Stimulated activated naive CD8-positive, alpha-beta T cell treated with anti-CD3 and anti-CD28 coated beads, Interleukin-15, Interleukin-2, amounts not matched to agents 100 ng/mL and 50 ng/mL, for 24 hours (primary cell): ENCODE data around the gene LURAP1L.

Experiments
- H3K27ac Mint-ChIP-seq: one replicate; pipeline ENCODE4 v1.8.0; 2021; ENCODE audit warnings: mild to moderate bottlenecking, mixed read lengths
- H3K27me3 Mint-ChIP-seq: one replicate; pipeline ENCODE4 v1.8.0; 2021; ENCODE audit warnings: mixed read lengths
- H3K36me3 Mint-ChIP-seq: one replicate; pipeline ENCODE4 v1.8.0; 2021; ENCODE audit warnings: low read depth, mixed read lengths
- H3K4me1 Mint-ChIP-seq: one replicate; pipeline ENCODE4 v1.8.0; 2021; ENCODE audit warnings: low read depth, mixed read lengths
- H3K4me3 Mint-ChIP-seq: one replicate; pipeline ENCODE4 v1.8.0; 2021; ENCODE audit warnings: mild to moderate bottlenecking, mixed read lengths
- H3K9me3 Mint-ChIP-seq: one replicate; pipeline ENCODE4 v1.8.0; 2021; ENCODE audit warnings: mixed read lengths

Gene LURAP1L

DNA sequence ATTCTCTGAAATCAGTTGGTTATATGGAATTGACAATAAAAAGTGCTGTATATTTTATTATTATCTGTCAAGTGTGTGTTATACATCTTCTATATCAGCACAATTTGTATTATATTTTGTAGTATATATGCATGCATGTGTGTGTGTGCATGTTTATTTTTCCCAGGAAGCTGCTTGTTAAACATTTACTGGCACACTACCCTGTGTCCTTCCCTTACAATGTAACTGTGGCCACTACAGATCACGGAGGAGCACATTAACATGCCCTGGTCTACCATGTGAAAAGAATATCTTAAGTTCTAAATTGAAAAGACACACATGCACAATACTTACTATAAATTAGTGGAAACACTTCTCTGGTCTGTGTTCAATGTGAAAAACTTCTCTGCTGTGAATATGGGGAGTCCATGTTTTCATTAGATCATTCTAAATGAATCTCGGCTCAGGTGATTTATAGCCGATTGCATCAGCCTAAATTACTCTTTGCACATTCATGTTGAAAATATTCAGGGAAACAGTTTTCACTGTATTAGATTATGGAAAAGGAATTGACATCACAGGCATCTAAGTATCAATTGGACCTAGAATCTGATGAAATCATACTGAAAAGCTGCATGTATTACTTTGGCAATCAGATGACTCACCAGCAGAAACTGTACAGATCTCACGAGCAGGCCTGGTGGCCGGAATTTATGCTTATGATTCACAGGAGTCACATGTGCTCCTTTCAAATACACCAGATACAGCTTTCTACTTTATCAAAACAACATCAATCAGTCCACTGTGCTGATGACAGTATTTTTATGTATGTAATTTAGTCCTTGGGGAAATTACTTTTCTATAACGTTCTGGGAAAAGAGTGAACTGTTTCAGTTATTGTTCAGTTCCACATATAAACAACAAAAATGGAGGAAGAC lies 39.4 kb downstream of the LURAP1L start:
- peaks cover 6% of the 10 kb centered on the region for H3K9me3 Mint-ChIP-seq

DNA sequence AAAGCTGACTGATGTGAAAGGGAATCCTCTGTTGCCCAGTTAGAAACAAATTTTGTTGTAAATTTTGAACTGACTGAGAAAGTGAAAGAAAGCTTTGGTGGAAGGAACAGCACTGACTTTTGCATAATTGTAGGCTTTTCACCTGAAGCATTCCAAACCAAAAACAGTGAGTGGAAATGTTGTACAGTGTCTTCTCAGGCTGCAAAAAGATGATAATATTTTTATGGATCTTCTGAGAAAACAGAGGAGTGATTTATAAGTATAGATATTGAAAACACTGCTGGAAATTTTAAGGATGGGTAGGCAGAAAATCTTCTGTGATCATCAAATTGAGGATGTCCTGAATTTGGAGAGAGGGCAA lies 40.0 kb downstream of the LURAP1L start:
- Mint-ChIP-seq H3K27ac (no peak overlapping the region), H3K9me3 (peaks cover 3% of the 10 kb centered on the region), H3K27me3 (no peaks in the 10 kb centered on the region), H3K36me3 (no peaks in the 10 kb centered on the region), H3K4me3 (no peak overlapping the region), H3K4me1 (no peaks in the 10 kb centered on the region)

More for the DNA sequence above, 39.4 kb downstream of the LURAP1L start:
- no peaks in the 10 kb centered on the region for H3K4me1 Mint-ChIP-seq
- H3K4me3 Mint-ChIP-seq, result no peak overlapping the region
- no peak overlapping the region for H3K27ac Mint-ChIP-seq
- H3K36me3 Mint-ChIP-seq, result no peaks in the 10 kb centered on the region
- H3K27me3 Mint-ChIP-seq, result no peaks in the 10 kb centered on the region

DNA sequence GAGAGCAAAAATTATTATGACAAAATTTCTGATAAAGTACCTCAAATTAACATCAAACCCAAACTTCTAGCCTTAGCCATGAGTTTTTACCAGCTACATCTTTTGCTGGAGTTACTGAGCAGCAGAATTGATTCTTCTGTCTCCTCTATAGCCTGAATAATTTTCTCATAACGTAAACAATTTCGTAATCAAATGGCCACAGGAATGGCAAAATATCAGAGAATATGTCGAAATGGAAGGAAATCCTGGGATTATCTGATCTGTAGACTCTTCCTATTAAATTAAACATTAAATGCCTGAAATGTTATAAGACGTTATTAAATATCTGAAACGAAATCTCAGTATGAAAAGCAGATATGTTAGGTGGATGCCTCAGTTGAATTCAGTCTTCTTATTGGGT lies 41.1 kb downstream of the LURAP1L start:
- H3K4me1 Mint-ChIP-seq, result no peaks in the 10 kb centered on the region
- peaks cover 3% of the 10 kb centered on the region for H3K9me3 Mint-ChIP-seq
- no peaks in the 10 kb centered on the region for H3K27me3 Mint-ChIP-seq
- no peak overlapping the region for H3K4me3 Mint-ChIP-seq
- H3K36me3 Mint-ChIP-seq, result no peaks in the 10 kb centered on the region
- no peak overlapping the region for H3K27ac Mint-ChIP-seq

DNA sequence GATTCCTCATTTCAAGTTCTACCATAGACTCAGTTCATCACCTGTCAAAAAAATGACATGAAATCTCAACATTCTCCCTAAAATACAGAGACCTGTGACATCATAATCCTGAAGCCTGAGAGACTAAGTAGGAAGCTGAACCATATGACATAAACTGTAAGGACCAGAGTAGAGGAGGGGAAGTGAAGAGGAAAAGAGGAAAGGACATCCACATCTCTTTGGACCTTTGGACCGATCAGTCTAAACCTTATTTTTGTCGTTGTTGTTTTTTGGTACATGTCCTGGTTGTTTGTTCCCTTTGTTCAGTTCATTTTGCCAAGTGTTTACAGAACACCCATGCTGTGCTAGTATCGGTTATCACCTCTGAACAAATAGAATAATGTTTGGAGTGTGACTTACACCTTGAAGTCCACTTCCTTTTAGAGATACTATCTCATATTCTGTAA lies 41.9 kb downstream of the LURAP1L start:
- Mint-ChIP-seq H3K4me3 (no peak overlapping the region), H3K27ac (no peak overlapping the region), H3K4me1 (no peaks in the 10 kb centered on the region)

DNA sequence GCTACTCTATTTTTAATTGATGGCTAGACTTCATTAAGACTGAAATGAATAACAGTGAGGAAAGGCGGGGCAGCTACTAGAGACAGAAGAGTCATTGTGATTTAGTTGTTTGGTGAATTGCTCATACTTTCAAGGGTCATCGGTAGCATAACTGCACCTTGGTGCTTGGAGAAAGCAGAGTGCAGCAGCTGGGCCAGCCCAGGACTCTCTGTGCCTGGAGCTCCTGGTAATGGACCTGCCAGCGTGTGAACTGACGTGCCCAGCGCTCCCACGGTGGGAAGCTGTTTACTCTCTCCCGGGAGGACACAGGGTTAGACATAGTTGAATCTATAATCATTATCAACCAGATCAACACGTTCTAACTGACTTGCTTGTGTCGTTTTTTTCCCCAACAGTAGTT lies 42.9 kb downstream of the LURAP1L start:
- no peaks in the 10 kb centered on the region for H3K36me3 Mint-ChIP-seq
- H3K27ac Mint-ChIP-seq, result no peak overlapping the region
- H3K9me3 Mint-ChIP-seq, result peaks cover 3% of the 10 kb centered on the region
- no peak overlapping the region for H3K4me3 Mint-ChIP-seq
- no peaks in the 10 kb centered on the region for H3K27me3 Mint-ChIP-seq
- H3K4me1 Mint-ChIP-seq, result no peaks in the 10 kb centered on the region

More for the DNA sequence above, 41.9 kb downstream of the LURAP1L start:
- Mint-ChIP-seq H3K27me3 (no peaks in the 10 kb centered on the region), H3K36me3 (no peaks in the 10 kb centered on the region), H3K9me3 (peaks cover 3% of the 10 kb centered on the region)

DNA sequence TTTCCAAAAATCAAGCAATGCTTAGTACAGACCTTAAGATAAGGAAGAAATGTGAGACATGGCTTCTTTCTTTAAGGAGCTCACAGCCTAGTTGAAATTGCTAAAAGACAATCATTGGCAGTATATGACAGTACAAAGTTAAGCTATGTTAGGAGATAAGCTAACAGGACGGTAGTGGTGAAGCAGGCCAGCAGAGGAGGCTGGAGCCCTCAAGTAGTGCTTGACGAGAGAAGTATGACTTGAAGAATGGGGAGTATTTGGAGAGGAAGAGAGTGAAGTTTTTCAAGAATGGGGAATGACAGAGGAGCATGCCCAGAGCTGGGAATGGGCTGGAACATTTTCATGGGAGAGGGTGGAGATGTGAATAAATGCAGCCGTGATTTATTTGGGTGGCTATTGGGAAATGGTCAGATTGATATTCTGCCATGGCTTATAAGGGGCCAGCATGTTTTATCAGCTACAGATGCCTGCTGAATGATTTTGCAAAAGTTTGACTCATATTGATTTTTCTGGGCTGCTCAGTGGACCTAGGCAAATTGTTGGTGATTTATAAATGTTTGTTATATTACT lies 43.7 kb downstream of the LURAP1L start:
- Mint-ChIP-seq H3K27me3 (no peaks in the 10 kb centered on the region), H3K4me3 (no peak overlapping the region), H3K4me1 (no peaks in the 10 kb centered on the region), H3K27ac (no peak overlapping the region), H3K9me3 (peaks cover 3% of the 10 kb centered on the region), H3K36me3 (no peaks in the 10 kb centered on the region)

DNA sequence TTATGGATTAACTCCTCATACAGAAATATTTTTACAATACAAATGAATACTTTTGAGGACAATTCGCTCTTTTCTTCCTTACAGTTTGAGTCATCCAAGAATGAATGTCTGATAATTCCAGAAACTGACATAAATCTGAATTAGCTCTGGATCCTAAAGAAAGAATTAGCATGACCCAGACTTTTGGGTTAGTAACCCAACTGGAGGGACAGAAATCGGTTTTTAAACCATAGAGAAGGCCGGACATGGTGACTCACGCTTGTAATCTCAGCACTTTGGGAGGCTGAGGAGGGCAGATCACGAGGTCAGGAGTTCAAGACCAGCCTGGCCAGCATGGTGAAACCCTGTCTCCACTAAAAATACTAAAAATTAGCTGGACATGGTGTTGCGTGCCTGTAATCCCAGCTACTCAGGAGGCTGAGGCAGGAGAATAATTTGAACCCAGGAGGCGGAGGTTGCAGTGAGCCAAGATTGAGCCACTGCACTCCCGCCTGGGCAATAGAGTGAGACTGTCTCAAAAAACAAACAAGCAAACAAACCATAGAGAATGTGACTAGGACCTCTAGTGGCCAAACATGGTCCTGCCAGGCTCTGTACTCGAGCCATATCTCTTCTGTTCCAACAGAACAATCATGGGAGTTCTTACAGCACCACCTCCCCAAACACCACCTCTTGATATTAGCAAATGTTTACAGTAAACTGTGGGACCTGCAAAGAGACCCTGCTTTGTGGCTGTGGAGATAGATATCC lies 44.8 kb downstream of the LURAP1L start:
- Mint-ChIP-seq H3K27ac (no peak overlapping the region), H3K27me3 (no peaks in the 10 kb centered on the region)

DNA sequence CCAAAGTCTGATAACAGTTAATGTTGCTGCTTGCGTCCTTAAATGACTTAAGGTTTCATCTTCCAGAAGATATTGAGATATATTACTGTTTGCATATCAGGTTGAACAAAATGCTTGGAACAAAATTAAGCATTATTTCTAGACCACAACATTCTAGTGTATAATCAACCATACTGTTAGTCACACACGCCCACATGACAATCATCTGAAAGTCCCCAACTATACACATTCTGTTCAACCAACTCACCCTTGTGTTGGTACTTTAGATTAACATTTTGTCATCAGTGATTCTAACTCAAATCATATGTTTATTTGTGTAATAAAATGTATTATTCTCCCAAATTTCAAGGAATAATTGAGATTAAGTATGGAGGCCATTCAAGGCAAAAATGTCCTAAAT lies 47.3 kb downstream of the LURAP1L start:
- Mint-ChIP-seq H3K36me3 (no peaks in the 10 kb centered on the region), H3K27ac (no peak overlapping the region), H3K27me3 (no peaks in the 10 kb centered on the region), H3K9me3 (peaks cover 3% of the 10 kb centered on the region), H3K4me3 (no peak overlapping the region), H3K4me1 (no peaks in the 10 kb centered on the region)

More for the DNA sequence above, 44.8 kb downstream of the LURAP1L start:
- Mint-ChIP-seq H3K36me3 (no peaks in the 10 kb centered on the region), H3K4me1 (no peaks in the 10 kb centered on the region), H3K4me3 (no peak overlapping the region), H3K9me3 (peaks cover 3% of the 10 kb centered on the region)

DNA sequence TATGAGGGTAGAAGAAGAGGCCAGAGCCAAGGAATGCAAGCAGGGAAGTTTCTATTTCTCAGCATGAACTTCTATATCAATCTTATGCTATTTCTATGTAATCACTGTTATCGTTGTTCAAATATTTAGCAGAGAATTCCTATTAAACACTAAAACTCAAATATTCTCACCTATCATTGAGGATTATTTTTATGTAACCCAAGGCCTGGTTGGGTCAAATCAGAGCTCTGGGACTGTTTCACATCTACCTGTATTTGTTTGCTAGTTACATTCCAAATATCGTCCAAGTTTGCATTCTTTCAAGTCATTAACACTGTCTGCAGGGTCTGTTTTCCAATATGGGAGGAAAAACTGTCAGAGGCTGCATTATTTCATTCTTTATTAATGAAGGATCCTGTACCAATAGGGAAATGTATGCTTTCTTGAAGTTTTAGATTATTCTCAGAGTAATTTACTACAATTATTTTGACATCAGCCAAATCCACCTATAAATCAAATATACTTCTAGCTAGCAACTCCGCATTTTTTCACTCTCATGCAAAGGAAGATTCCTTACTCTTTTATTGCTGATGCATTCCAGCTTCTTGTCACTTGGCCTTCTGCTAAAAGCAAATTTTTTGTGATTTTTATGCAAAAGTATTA lies 52.2 kb downstream of the LURAP1L start:
- H3K4me1 Mint-ChIP-seq, result no peaks in the 10 kb centered on the region
- no peaks in the 10 kb centered on the region for H3K36me3 Mint-ChIP-seq
- H3K27me3 Mint-ChIP-seq, result no peaks in the 10 kb centered on the region
- H3K9me3 Mint-ChIP-seq, result peaks cover 6% of the 10 kb centered on the region
- no peak overlapping the region for H3K4me3 Mint-ChIP-seq
- no peak overlapping the region for H3K27ac Mint-ChIP-seq

DNA sequence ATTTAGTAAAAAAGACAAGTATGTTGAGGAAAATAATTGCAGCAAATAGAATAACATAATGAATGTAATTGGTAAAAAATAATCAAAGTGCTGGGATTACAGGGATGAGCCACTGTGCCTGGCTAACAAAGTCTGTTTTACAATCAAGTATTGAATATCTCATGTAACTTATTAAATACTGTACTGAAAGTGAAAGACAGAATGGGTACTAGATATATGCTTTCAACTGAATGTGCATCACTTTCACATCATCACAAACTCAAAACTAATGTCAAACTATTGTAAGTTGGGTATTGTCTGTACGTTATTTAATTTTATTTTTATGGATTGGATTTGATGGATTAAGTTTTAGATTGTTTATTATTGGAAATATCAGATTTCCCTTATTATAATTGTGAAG lies 58.9 kb downstream of the LURAP1L start:
- Mint-ChIP-seq H3K27ac (no peak overlapping the region), H3K9me3 (peaks cover 25% of the 10 kb centered on the region), H3K4me3 (no peak overlapping the region), H3K4me1 (no peaks in the 10 kb centered on the region), H3K36me3 (no peaks in the 10 kb centered on the region), H3K27me3 (no peaks in the 10 kb centered on the region)

DNA sequence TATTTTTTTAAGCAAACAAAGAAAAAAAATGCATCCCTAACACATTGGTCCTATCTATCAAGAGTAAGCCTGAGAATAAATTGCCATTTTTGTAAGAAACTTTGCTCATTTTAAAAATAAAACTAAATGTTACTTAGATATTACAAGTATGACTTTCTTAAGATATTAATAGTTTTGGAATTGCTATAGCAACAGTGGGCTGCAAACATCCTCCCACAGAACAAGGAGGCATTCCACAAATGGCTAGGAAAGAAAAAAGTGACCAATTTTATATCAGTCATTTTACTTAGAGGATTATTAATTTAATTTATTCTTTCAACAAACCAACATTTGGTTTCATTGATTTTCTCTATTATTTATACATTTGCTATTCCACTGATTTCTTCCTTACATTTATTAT lies 63.7 kb downstream of the LURAP1L start:
- peaks cover 23% of the 10 kb centered on the region for H3K9me3 Mint-ChIP-seq
- H3K27ac Mint-ChIP-seq, result no peak overlapping the region

DNA sequence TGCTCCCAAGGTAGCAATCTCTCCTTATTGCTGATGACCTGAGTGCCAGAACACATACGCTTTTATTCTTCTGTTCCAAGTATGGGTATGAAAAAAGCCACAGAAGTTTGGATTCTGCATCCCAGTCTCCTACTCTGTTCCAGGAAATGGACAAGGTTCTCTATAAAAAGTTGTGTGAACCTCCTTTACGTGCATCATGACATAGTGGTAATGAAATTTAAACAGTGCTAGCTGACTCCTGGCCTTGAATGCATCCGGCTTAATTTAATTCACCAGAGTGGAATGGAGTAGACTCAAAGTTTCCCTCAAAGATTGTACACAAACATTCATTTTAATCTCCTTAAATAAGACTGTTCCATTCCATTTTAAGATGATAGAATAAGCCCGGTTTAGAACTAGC lies 68.9 kb downstream of the LURAP1L start:
- no peaks in the 10 kb centered on the region for H3K36me3 Mint-ChIP-seq
- no peak overlapping the region for H3K4me3 Mint-ChIP-seq
- no peaks in the 10 kb centered on the region for H3K4me1 Mint-ChIP-seq
- no peaks in the 10 kb centered on the region for H3K27me3 Mint-ChIP-seq
- H3K9me3 Mint-ChIP-seq, result peaks cover 4% of the 10 kb centered on the region
- no peak overlapping the region for H3K27ac Mint-ChIP-seq

More for the DNA sequence above, 63.7 kb downstream of the LURAP1L start:
- Mint-ChIP-seq H3K4me1 (no peaks in the 10 kb centered on the region), H3K27me3 (no peaks in the 10 kb centered on the region), H3K36me3 (no peaks in the 10 kb centered on the region), H3K4me3 (no peak overlapping the region)

DNA sequence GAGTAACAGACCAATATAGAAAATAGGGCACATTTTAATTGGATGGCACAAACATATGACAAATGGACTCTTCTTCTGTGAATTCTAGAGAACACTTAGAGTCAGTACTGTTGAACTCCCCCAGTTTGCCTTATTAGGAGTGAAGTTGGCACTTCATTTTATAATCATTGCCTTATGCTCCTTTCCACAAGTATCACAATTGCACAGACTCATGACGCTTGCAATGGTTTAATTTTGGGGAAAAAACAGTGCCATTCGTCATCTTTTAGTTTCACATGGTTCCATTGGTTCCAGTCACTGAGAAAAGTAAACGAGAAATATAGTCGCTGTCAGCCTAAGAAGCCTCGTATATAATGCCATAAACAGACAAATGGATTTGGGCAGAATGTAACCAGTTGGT lies 71.2 kb downstream of the LURAP1L start:
- H3K36me3 Mint-ChIP-seq, result no peaks in the 10 kb centered on the region

DNA sequence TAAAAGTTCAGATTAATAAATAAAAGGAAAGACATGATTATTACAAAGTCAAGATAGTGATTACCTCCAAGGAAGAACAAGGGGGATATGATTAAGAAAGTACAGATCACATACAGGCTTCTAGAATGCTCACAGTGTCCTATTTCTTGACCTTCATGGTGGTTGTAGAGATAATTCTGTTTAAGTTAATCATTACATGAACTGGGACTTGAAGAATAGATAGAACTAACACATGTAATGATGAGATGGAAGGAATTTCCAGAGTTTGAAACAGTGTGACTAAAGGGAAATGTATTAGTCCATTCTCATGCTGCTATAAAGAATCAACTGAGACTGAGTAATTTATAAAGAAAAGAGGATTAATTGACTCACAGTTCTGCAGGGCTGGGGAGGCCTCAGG lies 72.7 kb downstream of the LURAP1L start:
- H3K27ac Mint-ChIP-seq, result no peak overlapping the region
- peaks cover 11% of the 10 kb centered on the region for H3K9me3 Mint-ChIP-seq
- H3K27me3 Mint-ChIP-seq, result no peaks in the 10 kb centered on the region
- no peak overlapping the region for H3K4me3 Mint-ChIP-seq
- H3K4me1 Mint-ChIP-seq, result no peaks in the 10 kb centered on the region
- H3K36me3 Mint-ChIP-seq, result no peaks in the 10 kb centered on the region

More for the DNA sequence above, 71.2 kb downstream of the LURAP1L start:
- Mint-ChIP-seq H3K4me1 (no peaks in the 10 kb centered on the region), H3K4me3 (no peak overlapping the region), H3K27me3 (no peaks in the 10 kb centered on the region), H3K27ac (no peak overlapping the region), H3K9me3 (peaks cover 7% of the 10 kb centered on the region)
